B cell (primary cell): ENCODE data around the gene APH1B.

ENCODE experiments used
- CTCF ChIP-seq: fragments of 200-600 bp; IDR thresholded peaks from one replicate; pipeline ENCODE4 v1.8.0; 2022; ENCODE audit warnings: antibody characterized with exemption, mild to moderate bottlenecking
- EZH2 ChIP-seq: IDR thresholded peaks from 2 replicates; pipeline ENCODE4 v1.6.1; 2012; ENCODE audit warnings: borderline replicate concordance, low read depth, mild to moderate bottlenecking, moderate library complexity, low read length; ENCODE audit not compliant: insufficient read depth, poor library complexity, severe bottlenecking

- TF ChIP-seq CTCF: no peak
- no peak for TF ChIP-seq EZH2
Observed at GRCh38 chr15:63330926-63331325, 53.5 kb downstream of the APH1B start.
